ENCODE data around the gene VAMP3. TPM values are rescaled to one million over a fixed set of nuclear protein-coding genes. Genes with fewer than 3 reads are reported as not detected.

Gene VAMP3
- total RNA-seq, 1 donor from 2014 or later: 75.9 TPM

GRCh38 chr1:7753641-7754040 is 17.5 kb upstream of the VAMP3 start:
- no peak overlapping the region for H3K27ac ChIP-seq (replicated peaks)
- TF ChIP-seq, protein P1, sequence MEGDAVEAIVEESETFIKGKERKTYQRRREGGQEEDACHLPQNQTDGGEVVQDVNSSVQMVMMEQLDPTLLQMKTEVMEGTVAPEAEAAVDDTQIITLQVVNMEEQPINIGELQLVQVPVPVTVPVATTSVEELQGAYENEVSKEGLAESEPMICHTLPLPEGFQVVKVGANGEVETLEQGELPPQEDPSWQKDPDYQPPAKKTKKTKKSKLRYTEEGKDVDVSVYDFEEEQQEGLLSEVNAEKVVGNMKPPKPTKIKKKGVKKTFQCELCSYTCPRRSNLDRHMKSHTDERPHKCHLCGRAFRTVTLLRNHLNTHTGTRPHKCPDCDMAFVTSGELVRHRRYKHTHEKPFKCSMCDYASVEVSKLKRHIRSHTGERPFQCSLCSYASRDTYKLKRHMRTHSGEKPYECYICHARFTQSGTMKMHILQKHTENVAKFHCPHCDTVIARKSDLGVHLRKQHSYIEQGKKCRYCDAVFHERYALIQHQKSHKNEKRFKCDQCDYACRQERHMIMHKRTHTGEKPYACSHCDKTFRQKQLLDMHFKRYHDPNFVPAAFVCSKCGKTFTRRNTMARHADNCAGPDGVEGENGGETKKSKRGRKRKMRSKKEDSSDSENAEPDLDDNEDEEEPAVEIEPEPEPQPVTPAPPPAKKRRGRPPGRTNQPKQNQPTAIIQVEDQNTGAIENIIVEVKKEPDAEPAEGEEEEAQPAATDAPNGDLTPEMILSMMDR (IDR thresholded peaks at IDR 0.05; ENCODE audit: borderline replicate concordance): no peak
- intact Hi-C loops (cut with micrococcal nuclease): loop anchor here (2.0 kb wide), 1 partner anchor 87 kb away; no protein-coding TSS in a partner anchor

GRCh38 chr1:7754234-7754633 is 16.9 kb upstream of the VAMP3 start:
- TF ChIP-seq, protein P1 (IDR thresholded peaks at IDR 0.05; ENCODE audit: borderline replicate concordance): no peak

More at GRCh38 chr1:7753641-7754040, 17.5 kb upstream of the VAMP3 start:
- Histone ChIP-seq H3K4me1 (peaks cover 9% of the 10 kb centered on the region), H3K9me3 (replicated peaks) (no peaks in the 10 kb centered on the region), H3K27me3 (ENCODE audit: low read depth) (no peaks in the 10 kb centered on the region), H3K4me3 (no peak overlapping the region), H3K36me3 (peaks cover 5% of the 10 kb centered on the region)
- no peak for DNase-seq

DNA sequence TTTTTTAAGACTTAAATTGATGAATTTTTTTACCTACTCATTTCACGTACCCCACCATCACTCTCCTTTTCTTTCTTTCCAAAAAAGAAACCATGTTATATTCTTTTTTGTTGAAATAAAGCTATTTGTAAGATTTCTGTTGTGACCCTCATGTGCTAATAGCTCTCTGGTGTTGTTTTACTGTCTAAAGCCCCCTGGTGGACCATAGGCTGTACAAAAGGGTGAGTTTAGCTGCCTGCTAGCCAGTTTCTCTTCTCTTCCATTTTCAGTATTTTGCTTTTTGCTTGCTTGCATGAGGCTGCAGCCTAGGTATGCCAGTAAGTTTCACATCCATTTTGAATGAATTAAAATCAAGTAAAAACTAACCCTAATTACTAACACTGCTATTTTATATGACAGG is 15.6 kb upstream of the VAMP3 start:
- intact Hi-C loops (cut with micrococcal nuclease): no loop called here
- DNase-seq: no peak
- Histone ChIP-seq H3K36me3 (no peaks in the 10 kb centered on the region), H3K9me3 (replicated peaks) (no peaks in the 10 kb centered on the region), H3K4me1 (peaks cover 9% of the 10 kb centered on the region), H3K4me3 (no peak overlapping the region), H3K27me3 (ENCODE audit: low read depth) (no peaks in the 10 kb centered on the region), H3K27ac (replicated peaks) (no peak overlapping the region)
- TF ChIP-seq, protein P1 (IDR thresholded peaks at IDR 0.05; ENCODE audit: borderline replicate concordance): no peak

More at GRCh38 chr1:7754234-7754633, 16.9 kb upstream of the VAMP3 start:
- DNase-seq: no peak
- Histone ChIP-seq H3K27me3 (ENCODE audit: low read depth) (no peaks in the 10 kb centered on the region), H3K36me3 (peaks cover 5% of the 10 kb centered on the region), H3K4me3 (no peak overlapping the region), H3K4me1 (peaks cover 9% of the 10 kb centered on the region), H3K9me3 (replicated peaks) (no peaks in the 10 kb centered on the region), H3K27ac (replicated peaks) (no peak overlapping the region)
- intact Hi-C loops (cut with micrococcal nuclease): no loop called here

GRCh38 chr1:7760245-7760644 is 10.9 kb upstream of the VAMP3 start:
- Histone ChIP-seq H3K36me3 (no peaks in the 10 kb centered on the region), H3K27ac (replicated peaks) (peak overlapping the region; percentile 2), H3K4me1 (no peaks in the 10 kb centered on the region), H3K4me3 (no peak overlapping the region), H3K9me3 (replicated peaks) (no peaks in the 10 kb centered on the region), H3K27me3 (ENCODE audit: low read depth) (no peaks in the 10 kb centered on the region)
- intact Hi-C loops (cut with micrococcal nuclease): no loop called here
- TF ChIP-seq, protein P1 (IDR thresholded peaks at IDR 0.05; ENCODE audit: borderline replicate concordance): no peak
- DNase-seq: no peak

DNA sequence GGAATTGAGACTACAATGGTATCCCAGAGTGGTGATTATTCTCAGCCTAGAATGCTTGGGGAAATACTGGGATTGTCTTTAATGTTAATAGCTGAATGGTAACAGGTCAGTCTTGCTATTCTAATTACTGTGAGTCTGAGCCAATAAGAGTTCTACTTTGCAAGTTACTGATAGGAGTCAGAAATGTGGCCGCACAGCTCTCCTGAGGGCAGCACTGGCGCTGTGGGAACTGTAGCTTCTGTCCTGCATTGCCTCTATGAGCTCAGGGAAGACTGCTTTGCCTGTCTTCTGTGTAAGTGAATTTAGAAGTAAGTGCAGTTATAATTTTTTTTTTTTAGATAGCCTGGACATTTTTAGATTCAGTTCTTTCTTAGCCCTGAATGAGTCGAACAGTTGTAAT is 10.0 kb upstream of the VAMP3 start:
- H3K36me3 ChIP-seq: no peaks in the 10 kb centered on the region
- TF ChIP-seq, protein P1 (IDR thresholded peaks at IDR 0.05; ENCODE audit: borderline replicate concordance): no peak
- H3K27ac ChIP-seq (replicated peaks): no peak overlapping the region
- H3K27me3 ChIP-seq (ENCODE audit: low read depth): no peaks in the 10 kb centered on the region
- intact Hi-C loops (cut with micrococcal nuclease): no loop called here
- no peaks in the 10 kb centered on the region for H3K4me1 ChIP-seq
- H3K4me3 ChIP-seq: no peak overlapping the region
- no peaks in the 10 kb centered on the region for H3K9me3 ChIP-seq (replicated peaks)
- DNase-seq: no peak

Measured in left ventricle myocardium inferior (tissue), 1 donor.